ENCODE measurements around the gene ZNF837.
A peak's percentile ranks its signal among the peaks of the same experiment; 100 is the strongest.
"Not testable (repeated sequence)": the region's sequence is repeated elsewhere in the genome, so short reads cannot be mapped to it uniquely, and the experiment has no call there.

The ZNF837 gene

GRCh38 chr19:58380662-58381459 is at the start of gene ZNF837:
Gene ZNF837 (minus strand): TSS chr19:58381030. CDS start chr19:58369332, 11,698 bp downstream.
- peak; percentile 99 for DNase-seq

GRCh38 chr19:58429745-58430144 is 48.9 kb upstream of the ZNF837 start:
- DNase-seq: no peak

GRCh38 chr19:58428617-58429016 is 47.8 kb upstream of the ZNF837 start:
- no peak for DNase-seq

- no peak for DNase-seq
These were observed 36.2 kb upstream of the ZNF837 start for GRCh38 chr19:58417071-58417470.

GRCh38 chr19:58416604-58417003 is 35.8 kb upstream of the ZNF837 start:
- no peak for DNase-seq

- DNase-seq: no peak
These were observed 28.4 kb upstream of the ZNF837 start for GRCh38 chr19:58409010-58409790.

GRCh38 chr19:58408152-58409009 is 27.6 kb upstream of the ZNF837 start, which contains the start of gene ZNF584:
Gene ZNF584 (plus strand): TSS chr19:58408649. CDS start chr19:58409148, 499 bp downstream.
- peak; percentile 93 for DNase-seq

GRCh38 chr19:58407658-58408151 is 26.9 kb upstream of the ZNF837 start:
- DNase-seq: no peak

- no peak for DNase-seq
These were observed 26.2 kb upstream of the ZNF837 start for GRCh38 chr19:58406818-58407657.

- not testable (repeated sequence) for DNase-seq
These were observed 23.2 kb upstream of the ZNF837 start for GRCh38 chr19:58403920-58404478.

- no peak for DNase-seq
These were observed 21.1 kb upstream of the ZNF837 start for GRCh38 chr19:58401840-58402421.

GRCh38 chr19:58400916-58401839 is 20.3 kb upstream of the ZNF837 start:
- DNase-seq: peak; percentile 95

- no peak for DNase-seq
These were observed 19.6 kb upstream of the ZNF837 start for GRCh38 chr19:58400316-58400915.

GRCh38 chr19:58399903-58400302 is 19.1 kb upstream of the ZNF837 start:
- no peak for DNase-seq

- DNase-seq: no peak
These were observed 17.7 kb upstream of the ZNF837 start for GRCh38 chr19:58398545-58398944.

- DNase-seq: no peak
These were observed 17.3 kb upstream of the ZNF837 start for GRCh38 chr19:58398087-58398486.

- no peak for DNase-seq
These were observed 16.8 kb upstream of the ZNF837 start for GRCh38 chr19:58397533-58398037.

- DNase-seq: no peak
These were observed 16.1 kb upstream of the ZNF837 start for GRCh38 chr19:58396691-58397532.
